Prostate gland (tissue), 2 donors: ENCODE results near the gene TIMMDC1. TPM values are rescaled to one million over a fixed set of nuclear protein-coding genes. Genes with fewer than 3 reads are reported as not detected.

ENCODE experiments used
- DNase-seq: peaks from one replicate; pipeline ENCODE4 v3.0.0-alpha.2; 2019; ENCODE audit warnings: low spot score
- H3K27ac ChIP-seq, 2 donors: fragments of 200-600 bp; sonication (generic); 2 replicates each; pipeline ENCODE4 v1.5.1; 2017 to 2019
- H3K27me3 ChIP-seq: fragments of 200-600 bp; sonication (generic); replicated peaks from 2 replicates; pipeline ENCODE4 v1.5.1; 2019; ENCODE audit not compliant: insufficient read depth
- H3K36me3 ChIP-seq, 2 donors: fragments of 200-600 bp; sonication (generic); 1 replicate in 1 of 2; 2 replicates in 1 of 2; pipeline versions ENCODE4 v1.5.1 to v1.8.1; 2017 to 2019
- H3K4me1 ChIP-seq: fragments of 200-600 bp; sonication (generic); replicated peaks from 2 replicates; pipeline ENCODE4 v1.5.1; 2019
- H3K4me3 ChIP-seq, 2 donors: fragments of 200-600 bp; sonication (generic); 2 replicates each; pipeline ENCODE4 v1.5.1; 2017 to 2019
- H3K9me3 ChIP-seq: fragments of 200-600 bp; sonication (generic); 2 replicates; pipeline ENCODE4 v1.5.1; 2017
- POLR2A ChIP-seq: fragments of 450-650 bp; IDR thresholded peaks from one replicate; pipeline ENCODE4 v1.6.1; 2016; ENCODE audit warnings: antibody characterized with exemption, mild to moderate bottlenecking
- POLR2AphosphoS5 ChIP-seq: sonication (generic); formaldehyde crosslinking; IDR thresholded peaks from one replicate; pipeline ENCODE4 v1.6.1; 2017; ENCODE audit warnings: antibody characterized with exemption
- WGBS: methylation state at CpG from one replicate; pipeline ENCODE4 v1.1.5; 2018; 5-methylcytosine and 5-hydroxymethylcytosine counted together
- intact Hi-C: fragments of 100-400 bp; cut with DNase I; formaldehyde crosslinking; loops from one replicate; pipeline ENCODE4 v1.14.2; 2022
- total RNA-seq, 2 donors: library from RNA; depleted of rRNA; stranded (reverse); fragments of >200 nt; gene quantifications; one replicate each; pipeline ENCODE4 v1.1.0, GENCODE V29; 2016
- TF ChIP-seq, protein P1 (sequence below), 4 experiments: fragments of 200-600 bp in 2 of 4; fragments of 450-650 bp in 2 of 4; sonication (generic) in 2 of 4; IDR thresholded peaks; 1 replicate in 3 of 4; 2 replicates in 1 of 4; pipeline ENCODE4 v1.5.1; 2016 to 2019; ENCODE audit warnings: antibody characterized with exemption in 4 of 4, mild to moderate bottlenecking in 2 of 4, moderate library complexity in 2 of 4

TIMMDC1 gene
- total RNA-seq, 2 donors from 2014 or later: 65.7 to 67.7 TPM

DNA sequence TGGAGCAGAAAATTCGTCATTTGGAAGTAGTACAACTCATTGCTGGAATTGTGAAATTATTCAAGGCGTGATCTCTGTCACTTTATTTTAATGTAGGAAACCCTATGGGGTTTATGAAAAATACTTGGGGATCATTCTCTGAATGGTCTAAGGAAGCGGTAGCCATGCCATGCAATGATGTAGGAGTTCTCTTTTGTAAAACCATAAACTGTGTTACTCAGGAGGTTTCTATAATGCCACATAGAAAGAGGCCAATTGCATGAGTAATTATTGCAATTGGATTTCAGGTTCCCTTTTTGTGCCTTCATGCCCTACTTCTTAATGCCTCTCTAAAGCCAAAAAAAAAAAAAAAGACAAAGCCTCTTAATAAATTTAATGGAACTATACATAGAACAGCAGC lies 5.5 kb upstream of the TIMMDC1 start:
- Histone ChIP-seq H3K27ac (no peak overlapping the region), H3K4me3 (no peak overlapping the region), H3K36me3 (no peaks in the 10 kb centered on the region), H3K4me1 (no peaks in the 10 kb centered on the region), H3K9me3 (no peaks in the 10 kb centered on the region), H3K27me3 (no peaks in the 10 kb centered on the region)
- TF ChIP-seq, protein P1, sequence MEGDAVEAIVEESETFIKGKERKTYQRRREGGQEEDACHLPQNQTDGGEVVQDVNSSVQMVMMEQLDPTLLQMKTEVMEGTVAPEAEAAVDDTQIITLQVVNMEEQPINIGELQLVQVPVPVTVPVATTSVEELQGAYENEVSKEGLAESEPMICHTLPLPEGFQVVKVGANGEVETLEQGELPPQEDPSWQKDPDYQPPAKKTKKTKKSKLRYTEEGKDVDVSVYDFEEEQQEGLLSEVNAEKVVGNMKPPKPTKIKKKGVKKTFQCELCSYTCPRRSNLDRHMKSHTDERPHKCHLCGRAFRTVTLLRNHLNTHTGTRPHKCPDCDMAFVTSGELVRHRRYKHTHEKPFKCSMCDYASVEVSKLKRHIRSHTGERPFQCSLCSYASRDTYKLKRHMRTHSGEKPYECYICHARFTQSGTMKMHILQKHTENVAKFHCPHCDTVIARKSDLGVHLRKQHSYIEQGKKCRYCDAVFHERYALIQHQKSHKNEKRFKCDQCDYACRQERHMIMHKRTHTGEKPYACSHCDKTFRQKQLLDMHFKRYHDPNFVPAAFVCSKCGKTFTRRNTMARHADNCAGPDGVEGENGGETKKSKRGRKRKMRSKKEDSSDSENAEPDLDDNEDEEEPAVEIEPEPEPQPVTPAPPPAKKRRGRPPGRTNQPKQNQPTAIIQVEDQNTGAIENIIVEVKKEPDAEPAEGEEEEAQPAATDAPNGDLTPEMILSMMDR (IDR thresholded peaks at IDR 0.05): no peak
- no peak for TF ChIP-seq POLR2AphosphoS5
- TF ChIP-seq POLR2A: no peak
- intact Hi-C loops: loop anchor here (10.0 kb wide), 1 partner anchor 182 kb away; the partner anchor contains the start of gene COX17
- no peak for DNase-seq
- 92% methylated on average over 3 of the region's 3 CpGs for WGBS

DNA sequence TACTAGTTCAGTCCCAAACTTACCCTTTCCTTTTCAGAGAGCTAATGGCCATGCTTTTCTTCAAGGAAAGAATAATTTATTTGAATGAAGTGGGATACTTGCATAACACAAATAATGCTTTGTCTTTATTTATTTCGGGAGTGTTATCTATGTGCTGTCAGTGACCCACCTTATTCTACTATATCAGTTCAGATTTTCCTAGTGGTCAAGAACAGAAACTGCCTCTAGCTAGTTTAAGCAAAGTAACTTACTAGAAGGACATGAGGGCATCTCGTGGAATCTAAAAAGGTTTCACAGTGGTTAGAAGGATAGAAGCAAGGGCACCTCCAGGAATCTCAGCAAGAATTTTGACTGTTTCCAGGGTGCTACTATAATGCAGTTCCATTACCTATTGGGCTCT lies 3.8 kb upstream of the TIMMDC1 start:
- Histone ChIP-seq H3K27ac (no peak overlapping the region), H3K27me3 (no peaks in the 10 kb centered on the region), H3K36me3 (no peaks in the 10 kb centered on the region), H3K9me3 (no peaks in the 10 kb centered on the region), H3K4me3 (no peak overlapping the region), H3K4me1 (no peaks in the 10 kb centered on the region)
- no peak for DNase-seq
- TF ChIP-seq, protein P1 (IDR thresholded peaks at IDR 0.05): no peak
- TF ChIP-seq POLR2A (no peak), POLR2AphosphoS5 (no peak)
- 85% methylated on average over 2 of the region's 2 CpGs for WGBS
- intact Hi-C loops: loop anchor here (10.0 kb wide), 1 partner anchor 180 kb away; the partner anchor contains the start of gene COX17

DNA sequence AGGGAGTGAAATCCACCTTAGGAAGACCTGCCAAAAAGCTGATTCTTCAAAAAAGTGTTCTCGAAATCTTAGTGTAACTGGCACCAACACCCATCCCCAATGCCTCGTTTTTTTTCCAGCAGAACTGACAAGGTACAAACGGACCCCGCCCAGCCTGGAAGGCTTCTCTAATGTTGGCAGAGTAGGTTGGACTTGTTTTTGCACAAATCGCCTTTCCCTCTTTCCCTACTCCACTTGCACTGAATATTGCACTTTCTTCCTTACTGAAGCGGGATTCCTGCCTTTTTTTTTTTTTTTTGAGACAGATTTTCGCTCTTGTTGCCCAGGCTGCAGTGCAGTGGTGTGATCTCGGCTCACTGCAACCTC lies 544 bp upstream of the TIMMDC1 start:
- Histone ChIP-seq H3K4me3 (peak overlapping the region; percentile 89 to 93), H3K27me3 (no peaks in the 10 kb centered on the region), H3K9me3 (no peaks in the 10 kb centered on the region), H3K36me3 (no peaks in the 10 kb centered on the region), H3K27ac (peak overlapping the region; percentile 84 to 94), H3K4me1 (no peaks in the 10 kb centered on the region)
- intact Hi-C loops: loop anchor here (10.0 kb wide), 1 partner anchor 177 kb away; the partner anchor contains the start of gene COX17
- TF ChIP-seq POLR2AphosphoS5 (no peak), POLR2A (no peak)
- TF ChIP-seq, protein P1 (IDR thresholded peaks at IDR 0.05): no peak
- 4% methylated on average over 8 of the region's 8 CpGs for WGBS
- peak; percentile 7 for DNase-seq

DNA sequence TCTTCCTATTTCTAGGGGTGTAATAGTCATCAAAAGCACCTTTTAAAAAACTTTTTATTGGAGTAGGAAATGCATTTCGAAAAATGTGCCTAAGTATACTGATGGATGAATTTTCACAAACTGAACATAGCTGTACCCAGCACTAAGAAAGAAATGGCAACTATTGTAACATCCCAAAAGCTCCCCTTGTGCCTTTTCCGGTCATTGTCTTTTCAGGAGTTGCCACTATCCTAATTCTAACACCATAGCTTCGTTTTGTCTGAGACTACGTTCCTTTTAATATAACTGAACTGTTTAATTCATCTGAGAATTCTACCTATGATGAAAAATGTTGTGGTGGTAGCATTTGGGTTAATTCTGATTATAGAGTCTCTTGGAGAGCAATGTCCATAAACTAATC lies 1.9 kb downstream of the TIMMDC1 start:
- Histone ChIP-seq H3K27me3 (no peaks in the 10 kb centered on the region), H3K36me3 (peaks cover 0 to 1% of the 10 kb centered on the region in 2 donors), H3K27ac (no peak overlapping the region), H3K9me3 (no peaks in the 10 kb centered on the region), H3K4me1 (no peaks in the 10 kb centered on the region), H3K4me3 (no peak overlapping the region)
- intact Hi-C loops: no loop called here
- TF ChIP-seq POLR2A (no peak), POLR2AphosphoS5 (no peak)
- TF ChIP-seq, protein P1 (IDR thresholded peaks at IDR 0.05): no peak
- DNase-seq: no peak
- WGBS: 73% methylated on average over 4 of the region's 4 CpGs

- Histone ChIP-seq H3K27ac (no peak overlapping the region), H3K4me1 (no peaks in the 10 kb centered on the region), H3K9me3 (no peaks in the 10 kb centered on the region), H3K4me3 (no peak overlapping the region), H3K27me3 (no peaks in the 10 kb centered on the region), H3K36me3 (peaks cover 0 to 5% of the 10 kb centered on the region in 2 donors)
- intact Hi-C loops: no loop called here
- no peak for DNase-seq
- WGBS: 45% methylated on average over 2 of the region's 2 CpGs
- TF ChIP-seq POLR2A (no peak), POLR2AphosphoS5 (no peak)
- TF ChIP-seq, protein P1 (IDR thresholded peaks at IDR 0.05): no peak
Measured at GRCh38 chr3:119500901-119501300, 2.6 kb downstream of the TIMMDC1 start.
